Skeletal muscle cell (primary cell): Measurements from ENCODE around the gene BPHL.
A peak's percentile ranks its signal among the peaks of the same experiment; 100 is the strongest.
"Not testable (repeated sequence)": the region's sequence is repeated elsewhere in the genome, so short reads cannot be mapped to it uniquely, and the experiment has no call there.

ENCODE experiments used
- DNase-seq: peaks from one replicate; pipeline ENCODE4 v3.0.0-alpha.2; 2010; ENCODE audit warnings: low read depth
- H3K4me3 ChIP-seq: 2 replicates; pipeline ENCODE4 v1.5.1; 2011; ENCODE audit warnings: low read depth, mild to moderate bottlenecking, control low read depth, low read length, moderate library complexity

The BPHL gene

GRCh38 chr6:3118353-3119039 lies at the start of gene BPHL:
TSS of gene BPHL (plus strand) at chr6:3118711. CDS start at chr6:3118741, 30 bp downstream.
- H3K4me3 ChIP-seq: peak within 1 kb of the TSS; percentile 76
- peak; percentile 65 for DNase-seq

- DNase-seq: no peak
- H3K4me3 ChIP-seq: no peak overlapping the region
These were observed 46.9 kb upstream of the BPHL start for GRCh38 chr6:3071568-3071967.

- no peak for DNase-seq
- H3K4me3 ChIP-seq: no peak overlapping the region
These were observed 45.7 kb upstream of the BPHL start for GRCh38 chr6:3072798-3073197.

- no peak overlapping the region for H3K4me3 ChIP-seq
- DNase-seq: no peak
These were observed 45.1 kb upstream of the BPHL start for GRCh38 chr6:3073382-3073781.

GRCh38 chr6:3075772-3076113 lies 42.8 kb upstream of the BPHL start:
- H3K4me3 ChIP-seq: no peak overlapping the region
- DNase-seq: no peak

- H3K4me3 ChIP-seq: no peak overlapping the region
- DNase-seq: no peak
These were observed 42.2 kb upstream of the BPHL start for GRCh38 chr6:3076320-3076719.

- no peak overlapping the region for H3K4me3 ChIP-seq
- no peak for DNase-seq
These were observed 41.1 kb upstream of the BPHL start for GRCh38 chr6:3077430-3077829.

GRCh38 chr6:3078952-3079351 lies 39.6 kb upstream of the BPHL start:
- not testable (repeated sequence) for H3K4me3 ChIP-seq, DNase-seq

- no peak for DNase-seq
These were observed 38.8 kb upstream of the BPHL start for GRCh38 chr6:3079682-3080081.

GRCh38 chr6:3081960-3082359 lies 36.6 kb upstream of the BPHL start:
- H3K4me3 ChIP-seq: no peak overlapping the region
- DNase-seq: no peak

More at GRCh38 chr6:3079682-3080081, 38.8 kb upstream of the BPHL start:
- no peak overlapping the region for H3K4me3 ChIP-seq

GRCh38 chr6:3085074-3085473 lies 33.4 kb upstream of the BPHL start:
- no peak overlapping the region for H3K4me3 ChIP-seq
- DNase-seq: no peak

GRCh38 chr6:3086282-3086946 lies 32.1 kb upstream of the BPHL start:
- no peak overlapping the region for H3K4me3 ChIP-seq
- DNase-seq: no peak

GRCh38 chr6:3088446-3088845 lies 30.1 kb upstream of the BPHL start:
- DNase-seq: no peak
- H3K4me3 ChIP-seq: no peak overlapping the region

- no peak for DNase-seq
- no peak overlapping the region for H3K4me3 ChIP-seq
These were observed 29.5 kb upstream of the BPHL start for GRCh38 chr6:3088968-3089367.

GRCh38 chr6:3090013-3090412 lies 28.5 kb upstream of the BPHL start:
- DNase-seq: no peak
- no peak overlapping the region for H3K4me3 ChIP-seq

- H3K4me3 ChIP-seq: no peak overlapping the region
- DNase-seq: no peak
These were observed 23.7 kb upstream of the BPHL start for GRCh38 chr6:3094815-3095214.

- DNase-seq: no peak
- no peak overlapping the region for H3K4me3 ChIP-seq
These were observed 15.6 kb upstream of the BPHL start for GRCh38 chr6:3102875-3103274.

GRCh38 chr6:3108746-3109414 lies 9.6 kb upstream of the BPHL start:
- no peak for DNase-seq
- no peak overlapping the region for H3K4me3 ChIP-seq

- DNase-seq: no peak
- no peak overlapping the region for H3K4me3 ChIP-seq
These were observed 8.8 kb upstream of the BPHL start for GRCh38 chr6:3109761-3110160.

GRCh38 chr6:3114377-3114776 lies 4.1 kb upstream of the BPHL start:
- no peak overlapping the region for H3K4me3 ChIP-seq
- no peak for DNase-seq

- DNase-seq: peak; percentile 28
- peak overlapping the region; percentile 76 for H3K4me3 ChIP-seq
These were observed 579 bp upstream of the BPHL start for GRCh38 chr6:3117912-3118352.
